Fibroblast of mammary gland (primary cell): ENCODE data around the gene ACVR2B.

Source experiments
- DNase-seq: peaks from one replicate; pipeline ENCODE4 v3.0.0-alpha.2; 2010; ENCODE audit warnings: low read depth
- H3K4me3 ChIP-seq: 2 replicates; pipeline ENCODE4 v1.5.1; 2011; ENCODE audit warnings: low read depth, mild to moderate bottlenecking, low read length, moderate library complexity; ENCODE audit not compliant: control insufficient read depth
- TF ChIP-seq, protein P1 (sequence below): conservative IDR thresholded peaks from 2 replicates; pipeline ENCODE4 v1.5.1; 2011; ENCODE audit warnings: low read depth, low read length, inconsistent platforms; ENCODE audit not compliant: control insufficient read depth, insufficient read depth

Gene ACVR2B

GRCh38 chr3:38507120-38507519 lies 53.4 kb downstream of the ACVR2B start:
- DNase-seq, result no peak
- H3K4me3 ChIP-seq, result no peak overlapping the region
- TF ChIP-seq, protein P1, sequence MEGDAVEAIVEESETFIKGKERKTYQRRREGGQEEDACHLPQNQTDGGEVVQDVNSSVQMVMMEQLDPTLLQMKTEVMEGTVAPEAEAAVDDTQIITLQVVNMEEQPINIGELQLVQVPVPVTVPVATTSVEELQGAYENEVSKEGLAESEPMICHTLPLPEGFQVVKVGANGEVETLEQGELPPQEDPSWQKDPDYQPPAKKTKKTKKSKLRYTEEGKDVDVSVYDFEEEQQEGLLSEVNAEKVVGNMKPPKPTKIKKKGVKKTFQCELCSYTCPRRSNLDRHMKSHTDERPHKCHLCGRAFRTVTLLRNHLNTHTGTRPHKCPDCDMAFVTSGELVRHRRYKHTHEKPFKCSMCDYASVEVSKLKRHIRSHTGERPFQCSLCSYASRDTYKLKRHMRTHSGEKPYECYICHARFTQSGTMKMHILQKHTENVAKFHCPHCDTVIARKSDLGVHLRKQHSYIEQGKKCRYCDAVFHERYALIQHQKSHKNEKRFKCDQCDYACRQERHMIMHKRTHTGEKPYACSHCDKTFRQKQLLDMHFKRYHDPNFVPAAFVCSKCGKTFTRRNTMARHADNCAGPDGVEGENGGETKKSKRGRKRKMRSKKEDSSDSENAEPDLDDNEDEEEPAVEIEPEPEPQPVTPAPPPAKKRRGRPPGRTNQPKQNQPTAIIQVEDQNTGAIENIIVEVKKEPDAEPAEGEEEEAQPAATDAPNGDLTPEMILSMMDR, result no peak

- TF ChIP-seq, protein P1, result no peak
- no peak for DNase-seq
- no peak overlapping the region for H3K4me3 ChIP-seq
These were observed 56.0 kb downstream of the ACVR2B start for GRCh38 chr3:38509732-38510131.

GRCh38 chr3:38510631-38511030 lies 56.9 kb downstream of the ACVR2B start:
- no peak for DNase-seq
- no peak overlapping the region for H3K4me3 ChIP-seq
- TF ChIP-seq, protein P1, result no peak

DNA sequence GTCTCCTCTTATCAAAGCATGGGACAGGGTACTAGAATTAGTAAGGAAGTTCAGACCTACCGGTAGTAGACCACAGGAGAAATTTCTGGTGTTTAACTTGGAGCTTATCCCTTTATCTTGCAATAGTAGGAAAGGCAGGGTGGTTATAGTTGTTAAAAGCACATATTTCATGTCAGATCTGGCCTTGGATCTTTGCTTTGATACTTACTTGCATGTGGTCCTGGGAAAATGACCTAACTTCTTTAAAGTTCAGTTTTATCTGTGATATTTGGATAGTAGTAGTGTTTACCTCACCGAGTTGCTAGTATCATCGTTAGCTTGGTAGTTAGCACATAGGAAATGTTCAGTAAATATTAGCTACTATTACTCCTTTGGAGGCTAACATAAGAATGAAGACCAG lies 57.9 kb downstream of the ACVR2B start:
- TF ChIP-seq, protein P1, result no peak
- no peak overlapping the region for H3K4me3 ChIP-seq
- DNase-seq, result no peak

DNA sequence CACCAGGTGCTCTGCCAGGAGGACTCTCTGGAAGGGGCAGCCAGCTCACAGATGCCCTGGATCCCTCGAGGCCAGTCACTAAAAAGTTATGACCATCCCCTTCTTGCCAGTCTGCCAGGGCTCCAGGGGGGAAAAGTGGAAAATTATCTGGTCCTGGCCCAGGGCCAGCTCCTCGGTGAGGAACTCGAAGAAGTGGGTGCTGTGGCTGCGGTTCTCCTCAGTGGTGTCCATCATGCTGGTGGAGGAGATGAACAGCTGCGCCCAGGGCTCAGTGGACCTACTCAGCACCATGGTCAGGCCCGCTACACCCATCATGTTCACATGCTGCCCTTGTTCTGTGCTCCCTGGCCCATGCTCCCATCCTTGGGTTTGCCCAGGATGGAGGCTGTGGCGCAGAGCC lies 61.7 kb downstream of the ACVR2B start:
- H3K4me3 ChIP-seq, result no peak overlapping the region
- no peak for DNase-seq
- TF ChIP-seq, protein P1, result no peak

DNA sequence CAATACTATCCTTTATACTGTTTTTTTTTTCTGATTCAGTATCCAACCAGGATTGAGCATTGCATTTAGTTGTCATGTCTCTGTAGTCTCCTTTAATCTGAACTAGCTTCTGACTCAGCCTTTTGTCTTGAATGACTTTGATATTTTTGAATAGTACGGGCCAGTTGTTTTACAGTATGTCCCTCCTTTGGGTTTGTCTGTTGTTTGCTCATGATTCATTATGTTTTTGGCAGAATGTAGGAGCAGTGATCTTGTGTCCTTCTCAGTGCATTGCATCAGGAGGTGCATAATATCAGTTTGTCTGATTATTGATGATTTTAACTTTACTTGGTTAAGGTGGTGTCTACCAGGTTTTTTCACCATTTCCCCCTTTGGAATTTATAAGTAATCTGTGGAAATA lies 63.0 kb downstream of the ACVR2B start:
- no peak overlapping the region for H3K4me3 ChIP-seq
- peak; percentile 23 for DNase-seq
- TF ChIP-seq, protein P1, result no peak

DNA sequence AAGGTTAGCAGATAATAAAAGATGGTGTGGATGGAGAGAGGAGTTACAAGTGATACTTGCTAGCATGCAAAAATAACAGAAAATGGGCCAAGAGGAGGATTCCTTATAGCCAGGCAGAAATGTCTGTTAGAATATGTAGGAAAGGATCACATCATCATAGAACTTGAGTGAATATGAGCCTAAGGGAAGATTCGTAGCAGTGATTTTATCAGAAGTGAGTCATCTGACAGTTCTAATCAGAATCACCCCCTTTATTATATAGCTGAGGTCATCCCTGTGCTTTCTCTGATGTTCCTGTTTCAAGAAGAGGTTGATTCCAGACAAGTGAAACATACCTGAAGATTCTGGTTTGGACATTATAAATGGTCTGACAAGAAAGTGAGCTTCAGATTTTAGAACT lies 65.3 kb downstream of the ACVR2B start:
- DNase-seq, result peak; percentile 37
- H3K4me3 ChIP-seq, result no peak overlapping the region
- TF ChIP-seq, protein P1, result no peak
